Hematopoietic multipotent progenitor cell (in vitro differentiated cells): Measurements from ENCODE around the gene STAB1. TPM values are rescaled to one million over a fixed set of nuclear protein-coding genes. Genes with fewer than 3 reads are reported as not detected.
"Not testable (repeated sequence)": the region's sequence is repeated elsewhere in the genome, so short reads cannot be mapped to it uniquely, and the experiment has no call there.

Experiments
- DNase-seq, 3 donors: peaks; one replicate each; pipeline ENCODE4 v3.0.0-alpha.2; 2011 to 2015; ENCODE audit warnings: low read depth in 2 of 3, low spot score in 2 of 3
- total RNA-seq: library from RNA; depleted of rRNA; stranded (reverse); fragments of >200 nt; gene quantifications from one replicate; pipeline ENCODE4 v1.2.3, GENCODE V29; 2012

Gene STAB1
- total RNA-seq, 1 donor: 19.1 TPM

GRCh38 chr3:52521488-52521824 is 26.3 kb downstream of the STAB1 start:
- no peak for DNase-seq

GRCh38 chr3:52521881-52522650 is 26.9 kb downstream of the STAB1 start:
- DNase-seq: no peak

- no peak for DNase-seq
These were observed 27.6 kb downstream of the STAB1 start for GRCh38 chr3:52522651-52523251.

- no peak for DNase-seq
These were observed 28.5 kb downstream of the STAB1 start for GRCh38 chr3:52523386-52524257.

- no peak for DNase-seq
These were observed 29.2 kb downstream of the STAB1 start for GRCh38 chr3:52524258-52524751.

- no peak for DNase-seq
These were observed 29.9 kb downstream of the STAB1 start for GRCh38 chr3:52524752-52525679.

GRCh38 chr3:52525680-52526561 is 30.8 kb downstream of the STAB1 start:
- no peak for DNase-seq

GRCh38 chr3:52526671-52527038 is 31.5 kb downstream of the STAB1 start:
- not testable (repeated sequence) for DNase-seq

- DNase-seq: no peak
These were observed 32.0 kb downstream of the STAB1 start for GRCh38 chr3:52527039-52527731.

GRCh38 chr3:52527732-52528585 is 32.8 kb downstream of the STAB1 start:
- no peak for DNase-seq

GRCh38 chr3:52528586-52529375 is 33.6 kb downstream of the STAB1 start:
- DNase-seq: no peak

GRCh38 chr3:52529376-52530333 is 34.5 kb downstream of the STAB1 start:
- DNase-seq: no peak

GRCh38 chr3:52530918-52531826 is 36.0 kb downstream of the STAB1 start:
- DNase-seq: no peak

- DNase-seq: no peak
These were observed 36.9 kb downstream of the STAB1 start for GRCh38 chr3:52531860-52532516.
